HK-2 (cell line): ENCODE data around the gene CDH1.

ENCODE experiments used
- DNase-seq: peaks from one replicate; pipeline ENCODE4 v3.0.0-alpha.2; 2018; ENCODE audit not compliant: unreplicated experiment

Gene CDH1

GRCh38 chr16:68857479-68857878 lies 120.4 kb downstream of the CDH1 start:
- no peak for DNase-seq

- DNase-seq = no peak
Observed at GRCh38 chr16:68859828-68860227, 122.7 kb downstream of the CDH1 start.

GRCh38 chr16:68860978-68861892 lies 124.1 kb downstream of the CDH1 start:
- no peak for DNase-seq

- no peak for DNase-seq
Observed at GRCh38 chr16:68866933-68867332, 129.8 kb downstream of the CDH1 start.

GRCh38 chr16:68869492-68870088 lies 132.5 kb downstream of the CDH1 start:
- no peak for DNase-seq

- no peak for DNase-seq
Observed at GRCh38 chr16:68873635-68874471, 136.8 kb downstream of the CDH1 start.

- DNase-seq = no peak
Observed at GRCh38 chr16:68875871-68876270, 138.8 kb downstream of the CDH1 start.

- DNase-seq = no peak
Observed at GRCh38 chr16:68883685-68884084, 146.6 kb downstream of the CDH1 start.

- DNase-seq = no peak
Observed at GRCh38 chr16:68884401-68884800, 147.3 kb downstream of the CDH1 start.
